ENCODE data around the gene NYAP2. TPM values are rescaled to one million over a fixed set of nuclear protein-coding genes. Genes with fewer than 3 reads are reported as not detected.

The NYAP2 gene
- total RNA-seq, 1 experiment from 2014 or later, result not detected

DNA sequence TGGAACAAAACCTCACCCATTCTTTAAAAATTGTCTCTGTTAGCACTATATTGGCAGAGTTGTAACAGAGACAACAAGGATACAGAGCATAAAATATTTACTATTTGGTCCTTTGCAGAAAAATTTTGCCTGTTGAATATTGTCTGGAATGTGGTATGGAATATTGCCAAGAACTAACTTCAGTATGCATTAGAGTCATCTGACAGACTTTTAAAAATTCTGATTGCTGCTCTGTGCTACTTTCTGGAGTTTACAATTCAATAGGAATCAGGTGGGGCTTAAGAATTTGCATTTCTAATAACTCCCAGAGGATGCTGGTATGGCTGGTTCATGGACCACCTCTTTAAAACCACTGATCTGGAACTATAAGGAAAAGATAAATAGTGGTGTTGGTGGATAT lies 32.8 kb upstream of the NYAP2 start:
- Histone ChIP-seq H3K4me1 (ENCODE audit: control insufficient read depth in 1 of 2, insufficient read depth in 2 of 2, low read length in 2 of 2) (no peaks in the 10 kb centered on the region), H3K9me3 (ENCODE audit: control insufficient read depth in 1 of 2, insufficient read depth in 1 of 2, low read depth in 1 of 2, low read length in 2 of 2) (no peaks in the 10 kb centered on the region), H4K20me1 (ENCODE audit: insufficient read depth) (no peaks in the 10 kb centered on the region), H3K36me3 (ENCODE audit: control insufficient read depth in 1 of 2, insufficient read depth in 2 of 2, low read length in 2 of 2) (no peaks in the 10 kb centered on the region), H3K9ac (ENCODE audit: low read length) (no peak overlapping the region), H3K79me2 (ENCODE audit: insufficient read depth, low read length) (no peaks in the 10 kb centered on the region), H3K27ac (ENCODE audit: low read depth, low read length) (no peak overlapping the region), H3K4me3 (replicated peaks in 1 of 2; ENCODE audit: low read depth in 1 of 2, low read length in 2 of 2) (no peak overlapping the region), H3K27me3 (ENCODE audit: insufficient read depth, low read length) (no peaks in the 10 kb centered on the region), H2AFZ (ENCODE audit: low read depth, low read length, poor library complexity, severe bottlenecking) (no peak overlapping the region), H3K4me2 (ENCODE audit: low read length) (no peak overlapping the region), H3K9me2 (ENCODE audit: insufficient read depth) (no peaks in the 10 kb centered on the region)
- BruUV-seq (replicated peaks), result no TSS peak
- DNase-seq (ENCODE audit: low read depth, low spot score) (no peak), ATAC-seq (no peak)
- intact Hi-C loops (cut with micrococcal nuclease), result no loop called here
- TF ChIP-seq, protein P1, sequence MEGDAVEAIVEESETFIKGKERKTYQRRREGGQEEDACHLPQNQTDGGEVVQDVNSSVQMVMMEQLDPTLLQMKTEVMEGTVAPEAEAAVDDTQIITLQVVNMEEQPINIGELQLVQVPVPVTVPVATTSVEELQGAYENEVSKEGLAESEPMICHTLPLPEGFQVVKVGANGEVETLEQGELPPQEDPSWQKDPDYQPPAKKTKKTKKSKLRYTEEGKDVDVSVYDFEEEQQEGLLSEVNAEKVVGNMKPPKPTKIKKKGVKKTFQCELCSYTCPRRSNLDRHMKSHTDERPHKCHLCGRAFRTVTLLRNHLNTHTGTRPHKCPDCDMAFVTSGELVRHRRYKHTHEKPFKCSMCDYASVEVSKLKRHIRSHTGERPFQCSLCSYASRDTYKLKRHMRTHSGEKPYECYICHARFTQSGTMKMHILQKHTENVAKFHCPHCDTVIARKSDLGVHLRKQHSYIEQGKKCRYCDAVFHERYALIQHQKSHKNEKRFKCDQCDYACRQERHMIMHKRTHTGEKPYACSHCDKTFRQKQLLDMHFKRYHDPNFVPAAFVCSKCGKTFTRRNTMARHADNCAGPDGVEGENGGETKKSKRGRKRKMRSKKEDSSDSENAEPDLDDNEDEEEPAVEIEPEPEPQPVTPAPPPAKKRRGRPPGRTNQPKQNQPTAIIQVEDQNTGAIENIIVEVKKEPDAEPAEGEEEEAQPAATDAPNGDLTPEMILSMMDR (IDR thresholded peaks at IDR 0.05 in 2 of 3, conservative IDR thresholded peaks at IDR 0.05 in 1 of 3; ENCODE audit: borderline replicate concordance in 1 of 3, insufficient read depth in 1 of 3, low read depth in 2 of 3, low read length in 2 of 3), result no peak
- no peak for TF ChIP-seq POLR2A (IDR thresholded peaks at IDR 0.05; ENCODE audit: borderline replicate concordance, extremely low read depth, insufficient read depth, insufficient read length)
- ChIA-PET RAD21 (ENCODE audit: low non-redundant PET in 1 of 2, low total read pairs in 2 of 2, uncharacterized antibody in 2 of 2, unreplicated experiment in 2 of 2) (no interaction called here), CTCF (no interaction called here), POLR2A (no interaction called here)

DNA sequence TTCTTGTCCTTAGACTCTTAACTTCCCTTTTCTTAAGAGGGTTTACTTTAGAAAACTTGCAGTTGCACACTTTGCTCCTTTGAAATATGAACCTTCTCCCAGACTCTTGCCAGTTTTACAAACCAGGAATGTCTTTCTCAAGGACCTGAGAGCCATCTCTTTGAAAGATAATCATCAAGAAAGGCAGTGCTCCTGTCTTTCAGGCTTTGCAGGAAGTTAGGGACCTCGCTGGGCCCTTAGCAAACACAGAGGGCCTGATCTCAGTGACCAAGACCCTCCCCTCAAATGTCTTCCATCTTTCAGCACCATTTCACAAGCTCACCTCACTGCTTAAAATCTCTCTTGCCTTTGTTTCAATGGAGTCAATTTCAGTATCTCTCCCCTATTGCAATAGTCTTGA lies 32.0 kb upstream of the NYAP2 start:
- ChIA-PET POLR2A (no interaction called here), RAD21 (ENCODE audit: low non-redundant PET in 1 of 2, low total read pairs in 2 of 2, uncharacterized antibody in 2 of 2, unreplicated experiment in 2 of 2) (no interaction called here), CTCF (no interaction called here)
- H3K36me3 ChIP-seq (ENCODE audit: control insufficient read depth in 1 of 2, insufficient read depth in 2 of 2, low read length in 2 of 2), result no peaks in the 10 kb centered on the region
- no peaks in the 10 kb centered on the region for H3K9me2 ChIP-seq (ENCODE audit: insufficient read depth)
- ATAC-seq (no peak), DNase-seq (ENCODE audit: low read depth, low spot score) (no peak)
- no peak overlapping the region for H3K4me2 ChIP-seq (ENCODE audit: low read length)
- H3K4me1 ChIP-seq (ENCODE audit: control insufficient read depth in 1 of 2, insufficient read depth in 2 of 2, low read length in 2 of 2), result no peaks in the 10 kb centered on the region
- H4K20me1 ChIP-seq (ENCODE audit: insufficient read depth), result no peaks in the 10 kb centered on the region
- no peak overlapping the region for H2AFZ ChIP-seq (ENCODE audit: low read depth, low read length, poor library complexity, severe bottlenecking)
- BruUV-seq (replicated peaks), result no TSS peak
- H3K27ac ChIP-seq (ENCODE audit: low read depth, low read length), result no peak overlapping the region
- H3K4me3 ChIP-seq (replicated peaks in 1 of 2; ENCODE audit: low read depth in 1 of 2, low read length in 2 of 2), result no peak overlapping the region
- H3K79me2 ChIP-seq (ENCODE audit: insufficient read depth, low read length), result no peaks in the 10 kb centered on the region
- intact Hi-C loops (cut with micrococcal nuclease), result no loop called here
- no peak overlapping the region for H3K9ac ChIP-seq (ENCODE audit: low read length)
- TF ChIP-seq EGR1 (IDR thresholded peaks at IDR 0.05; ENCODE audit: low read depth), result no peak
- TF ChIP-seq, protein P1 (IDR thresholded peaks at IDR 0.05 in 2 of 3, conservative IDR thresholded peaks at IDR 0.05 in 1 of 3; ENCODE audit: borderline replicate concordance in 1 of 3, insufficient read depth in 1 of 3, low read depth in 2 of 3, low read length in 2 of 3), result no peak
- peak; percentile 38 for TF ChIP-seq TCF7L2 (IDR thresholded peaks at IDR 0.05; ENCODE audit: borderline replicate concordance, extremely low read depth, insufficient read depth, insufficient read length)
- no peak for TF ChIP-seq POLR2A (IDR thresholded peaks at IDR 0.05; ENCODE audit: borderline replicate concordance, extremely low read depth, insufficient read depth, insufficient read length)
- no peak for TF ChIP-seq SIN3A (IDR thresholded peaks at IDR 0.05; ENCODE audit: low read depth)
- no peak for TF ChIP-seq ELF1 (IDR thresholded peaks at IDR 0.05; ENCODE audit: borderline replicate concordance, low read depth)
- no peak for TF ChIP-seq ZFX (IDR thresholded peaks at IDR 0.05)
- no peaks in the 10 kb centered on the region for H3K9me3 ChIP-seq (ENCODE audit: control insufficient read depth in 1 of 2, insufficient read depth in 1 of 2, low read depth in 1 of 2, low read length in 2 of 2)
- no peaks in the 10 kb centered on the region for H3K27me3 ChIP-seq (ENCODE audit: insufficient read depth, low read length)

Measured in HCT116 (cell line).